Retinal pigment epithelial cell (primary cell): ENCODE measurements around the gene MYZAP.

Experiments used
- DNase-seq: peaks from one replicate; pipeline ENCODE4 v3.0.0-alpha.2; 2010; ENCODE audit warnings: low read depth
- H3K4me3 ChIP-seq: 2 replicates; pipeline ENCODE4 v1.5.1; 2011; ENCODE audit warnings: mild to moderate bottlenecking, low read length, control low read depth, moderate library complexity
- TF ChIP-seq, protein P1 (sequence below): conservative IDR thresholded peaks from 2 replicates; pipeline ENCODE4 v1.5.1; 2011; ENCODE audit warnings: low read depth, low read length, control low read depth, inconsistent platforms

Gene MYZAP

DNA sequence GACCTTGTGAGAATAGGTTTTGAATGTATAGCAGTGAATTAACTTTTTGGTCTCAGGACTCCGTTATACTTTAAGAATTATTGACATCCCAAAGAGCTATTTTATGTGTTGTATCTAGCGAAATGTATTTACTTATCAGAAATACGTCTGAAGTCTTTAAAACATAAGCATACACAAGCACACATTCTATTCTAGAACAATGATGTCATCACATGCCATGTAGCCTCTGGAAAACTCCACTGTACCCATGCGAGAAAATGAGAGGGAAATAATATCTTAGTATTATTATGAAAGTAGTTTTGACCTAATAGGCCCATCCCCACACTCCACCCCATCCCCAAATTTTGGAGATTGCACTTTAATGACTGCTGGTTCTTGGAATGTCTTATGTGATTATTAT lies 116.3 kb downstream of the MYZAP start:
- peak overlapping the region; percentile 92 for H3K4me3 ChIP-seq
- DNase-seq: no peak
- TF ChIP-seq, protein P1, sequence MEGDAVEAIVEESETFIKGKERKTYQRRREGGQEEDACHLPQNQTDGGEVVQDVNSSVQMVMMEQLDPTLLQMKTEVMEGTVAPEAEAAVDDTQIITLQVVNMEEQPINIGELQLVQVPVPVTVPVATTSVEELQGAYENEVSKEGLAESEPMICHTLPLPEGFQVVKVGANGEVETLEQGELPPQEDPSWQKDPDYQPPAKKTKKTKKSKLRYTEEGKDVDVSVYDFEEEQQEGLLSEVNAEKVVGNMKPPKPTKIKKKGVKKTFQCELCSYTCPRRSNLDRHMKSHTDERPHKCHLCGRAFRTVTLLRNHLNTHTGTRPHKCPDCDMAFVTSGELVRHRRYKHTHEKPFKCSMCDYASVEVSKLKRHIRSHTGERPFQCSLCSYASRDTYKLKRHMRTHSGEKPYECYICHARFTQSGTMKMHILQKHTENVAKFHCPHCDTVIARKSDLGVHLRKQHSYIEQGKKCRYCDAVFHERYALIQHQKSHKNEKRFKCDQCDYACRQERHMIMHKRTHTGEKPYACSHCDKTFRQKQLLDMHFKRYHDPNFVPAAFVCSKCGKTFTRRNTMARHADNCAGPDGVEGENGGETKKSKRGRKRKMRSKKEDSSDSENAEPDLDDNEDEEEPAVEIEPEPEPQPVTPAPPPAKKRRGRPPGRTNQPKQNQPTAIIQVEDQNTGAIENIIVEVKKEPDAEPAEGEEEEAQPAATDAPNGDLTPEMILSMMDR: no peak

DNA sequence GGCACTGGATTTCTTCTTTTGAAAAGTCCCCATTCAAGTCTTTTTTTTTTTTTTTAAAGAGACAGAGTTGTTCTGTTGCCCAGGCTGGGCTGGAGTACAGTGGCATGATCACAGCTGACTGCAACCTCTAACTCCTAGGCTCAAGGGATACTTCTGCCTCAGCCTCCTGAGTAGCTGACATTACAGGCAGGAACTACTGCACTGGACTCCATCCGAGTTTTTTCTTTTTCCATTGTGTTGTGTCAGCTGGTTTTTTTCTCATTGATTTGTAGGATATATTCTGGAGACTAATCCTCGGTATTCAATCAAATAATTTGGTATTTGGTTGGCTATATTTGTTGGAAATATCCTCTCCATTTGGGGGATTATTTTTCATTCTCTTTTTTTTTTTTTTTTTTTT lies 126.6 kb downstream of the MYZAP start:
- TF ChIP-seq, protein P1: no peak
- no peak for DNase-seq
- H3K4me3 ChIP-seq: no peak overlapping the region

DNA sequence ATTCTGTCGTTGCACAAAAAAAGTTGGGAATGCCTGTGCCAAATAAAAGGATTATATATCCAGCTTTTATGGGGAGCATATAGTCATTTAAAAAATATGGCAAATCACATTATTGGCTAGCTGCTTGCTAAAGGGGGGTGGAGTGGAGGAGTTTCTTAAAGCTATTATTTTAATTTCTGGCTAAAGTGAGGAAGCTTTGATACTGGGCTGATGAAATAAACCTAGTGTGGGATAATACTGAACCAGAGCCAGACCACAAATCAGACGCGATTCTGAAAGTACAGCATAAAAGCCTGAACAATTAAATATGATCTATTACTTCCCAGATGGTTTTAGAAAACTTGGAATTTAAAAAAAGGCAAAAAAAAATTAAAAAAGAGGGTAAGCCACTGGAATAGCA lies 129.2 kb downstream of the MYZAP start:
- peak; percentile 44 for DNase-seq
- H3K4me3 ChIP-seq: no peak overlapping the region
- TF ChIP-seq, protein P1: no peak

DNA sequence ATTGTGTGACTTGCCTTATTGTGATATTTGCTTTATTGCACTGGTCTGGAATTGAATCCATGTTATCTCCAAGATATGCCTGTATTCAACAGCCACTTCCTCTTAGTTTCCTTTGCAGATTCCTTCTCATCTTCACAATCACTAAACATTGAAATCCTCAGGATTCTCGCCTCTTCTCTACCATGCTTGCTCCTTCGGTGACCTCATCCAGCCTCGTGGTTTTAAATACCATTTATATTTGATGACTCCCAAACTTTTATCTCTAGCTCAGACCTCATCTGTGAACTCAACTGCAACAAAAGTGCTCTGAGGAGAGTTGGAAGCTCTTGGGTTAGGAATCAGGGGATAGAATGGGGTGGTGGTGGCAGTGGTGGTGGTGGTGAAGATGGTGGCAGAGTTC lies 134.7 kb downstream of the MYZAP start:
- H3K4me3 ChIP-seq: no peak overlapping the region
- DNase-seq: no peak
- TF ChIP-seq, protein P1: no peak

DNA sequence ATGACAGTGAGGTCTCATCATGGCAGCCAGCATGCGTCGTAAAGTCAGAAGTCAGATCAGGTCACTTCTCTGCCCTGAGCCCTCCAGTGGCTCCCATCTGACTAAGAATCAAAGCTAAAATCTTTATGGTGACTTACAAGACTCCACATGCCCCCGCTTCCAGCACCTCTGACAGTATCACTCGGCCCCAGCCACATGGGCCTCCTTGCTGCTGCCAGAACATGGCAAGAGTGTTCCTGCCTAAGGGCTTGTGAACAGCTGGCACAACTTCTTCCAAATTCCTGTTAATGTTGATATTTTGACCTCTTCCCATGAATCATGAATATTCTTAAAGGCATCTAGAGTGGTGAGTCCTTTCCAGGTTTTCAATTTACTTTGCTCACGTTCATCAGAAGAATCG lies 135.3 kb downstream of the MYZAP start:
- DNase-seq: no peak
- TF ChIP-seq, protein P1: no peak

DNA sequence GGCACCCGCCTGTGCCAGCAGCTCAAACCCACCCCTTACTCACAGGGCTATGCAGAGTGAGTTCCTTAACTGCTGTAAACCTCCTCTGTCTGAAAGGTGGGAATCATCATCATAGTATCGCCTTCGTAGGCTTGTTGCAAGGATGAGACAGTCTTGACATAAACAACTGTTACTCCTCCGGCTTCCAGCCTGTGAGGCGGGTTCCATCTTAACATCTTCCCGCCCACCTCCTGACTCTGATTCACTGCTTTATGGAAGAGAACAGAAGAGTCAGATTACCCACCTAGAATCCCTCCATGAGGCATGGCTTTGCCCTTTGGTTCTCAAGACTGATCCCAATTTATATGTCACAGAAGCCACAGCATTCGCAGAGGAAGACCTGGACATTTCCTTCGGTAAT lies 136.7 kb downstream of the MYZAP start:
- H3K4me3 ChIP-seq: no peak overlapping the region
- no peak for DNase-seq
- TF ChIP-seq, protein P1: no peak

More for the DNA sequence above, 135.3 kb downstream of the MYZAP start:
- no peak overlapping the region for H3K4me3 ChIP-seq

DNA sequence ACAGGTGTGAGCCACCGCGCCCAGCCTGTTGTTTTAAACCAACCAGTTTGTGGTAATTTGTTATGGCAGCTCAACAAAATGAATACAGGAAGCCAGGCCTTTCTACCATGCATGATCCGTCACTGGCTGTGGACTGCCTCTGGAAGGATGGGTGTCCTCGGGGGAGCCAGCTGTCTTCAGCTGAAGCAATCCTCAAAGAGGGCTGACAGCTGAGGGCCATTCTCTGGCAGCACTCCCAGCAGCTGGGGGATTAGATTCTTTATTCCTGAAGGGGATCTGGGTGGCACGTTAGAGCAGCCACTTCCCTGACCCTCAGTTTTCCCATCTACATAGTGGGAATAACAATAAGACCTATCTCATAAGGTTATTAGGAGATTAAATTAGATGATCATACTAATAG lies 139.2 kb downstream of the MYZAP start:
- no peak for DNase-seq
- H3K4me3 ChIP-seq: no peak overlapping the region
- TF ChIP-seq, protein P1: no peak
